ENCODE data around the gene ADAM12. TPM values are rescaled to one million over a fixed set of nuclear protein-coding genes. Genes with fewer than 3 reads are reported as not detected.
A peak's percentile ranks its signal among the peaks of the same experiment; 100 is the strongest.

The ADAM12 gene
- total RNA-seq, 3 donors from 2014 or later (not counting 1 experiment from before 2014, with no cell fraction given): 1.6 to 1.9 (median 1.8) TPM

- Histone ChIP-seq H3K9me3 (ENCODE audit: control insufficient read depth, insufficient read depth, low read length) (no peaks in the 10 kb centered on the region), H3K27ac (ENCODE audit: low read length) (no peak overlapping the region), H3K27me3 (ENCODE audit: control insufficient read depth, insufficient read depth, low read length) (peaks cover 2% of the 10 kb centered on the region), H3K4me3 (ENCODE audit: low read length) (no peak overlapping the region), H3K4me1 (ENCODE audit: control insufficient read depth, insufficient read depth, low read length) (no peaks in the 10 kb centered on the region), H3K36me3 (ENCODE audit: control insufficient read depth, insufficient read depth, low read length) (no peaks in the 10 kb centered on the region)
- peak; percentile 43 for TF ChIP-seq CTCF (IDR thresholded peaks at IDR 0.05)
- H3K4me1 Mint-ChIP-seq: no peaks in the 10 kb centered on the region
- no peaks in the 10 kb centered on the region for H3K36me3 Mint-ChIP-seq
- H3K9me3 Mint-ChIP-seq: no peaks in the 10 kb centered on the region
- DNase-seq (peak in 1 of 2 donors; percentile 15), ATAC-seq (peak in 2 of 3 donors; percentile 46 to 61)
- no peaks in the 10 kb centered on the region for H3K27me3 Mint-ChIP-seq (ENCODE audit: low read depth in 2 of 2)
- H3K4me3 Mint-ChIP-seq: no peak overlapping the region
- intact Hi-C loops (cut with micrococcal nuclease): loop anchor here (1.0 kb wide), 1 partner anchor 115 kb away; no protein-coding TSS in a partner anchor
- WGBS (ENCODE audit: insufficient coverage): 85% methylated on average over 6 of the region's 6 CpGs
- H3K27ac Mint-ChIP-seq: no peak overlapping the region
Measured at GRCh38 chr10:126097558-126098225, 290.6 kb downstream of the ADAM12 start.

- ATAC-seq: no peak
- H3K4me3 Mint-ChIP-seq: no peak overlapping the region
- TF ChIP-seq CTCF (IDR thresholded peaks at IDR 0.05): no peak
- Histone ChIP-seq H3K27ac (ENCODE audit: low read length) (no peak overlapping the region), H3K4me3 (ENCODE audit: low read length) (no peak overlapping the region), H3K4me1 (ENCODE audit: control insufficient read depth, insufficient read depth, low read length) (no peaks in the 10 kb centered on the region), H3K36me3 (ENCODE audit: control insufficient read depth, insufficient read depth, low read length) (no peaks in the 10 kb centered on the region), H3K9me3 (ENCODE audit: control insufficient read depth, insufficient read depth, low read length) (no peaks in the 10 kb centered on the region), H3K27me3 (ENCODE audit: control insufficient read depth, insufficient read depth, low read length) (no peaks in the 10 kb centered on the region)
- no peaks in the 10 kb centered on the region for H3K27me3 Mint-ChIP-seq (ENCODE audit: low read depth in 2 of 2)
- H3K4me1 Mint-ChIP-seq: no peaks in the 10 kb centered on the region
- no peak for DNase-seq
- H3K27ac Mint-ChIP-seq: no peak overlapping the region
- H3K36me3 Mint-ChIP-seq: no peaks in the 10 kb centered on the region
- WGBS (ENCODE audit: insufficient coverage): 85% methylated on average over 4 of the region's 5 CpGs
- intact Hi-C loops (cut with micrococcal nuclease): no loop called here
- H3K9me3 Mint-ChIP-seq: no peaks in the 10 kb centered on the region
Measured at GRCh38 chr10:126094537-126094936, 293.7 kb downstream of the ADAM12 start.

GRCh38 chr10:126092366-126093215 is 295.7 kb downstream of the ADAM12 start:
- H3K36me3 ChIP-seq (ENCODE audit: control insufficient read depth, insufficient read depth, low read length): no peaks in the 10 kb centered on the region
- ATAC-seq (no peak), DNase-seq (no peak)
- intact Hi-C loops (cut with micrococcal nuclease): no loop called here
- no peak for TF ChIP-seq CTCF (IDR thresholded peaks at IDR 0.05)
- no peak overlapping the region for H3K4me3 ChIP-seq (ENCODE audit: low read length)
- H3K4me1 ChIP-seq (ENCODE audit: control insufficient read depth, insufficient read depth, low read length): no peaks in the 10 kb centered on the region
- H3K27ac ChIP-seq (ENCODE audit: low read length): no peak overlapping the region
- no peaks in the 10 kb centered on the region for H3K27me3 ChIP-seq (ENCODE audit: control insufficient read depth, insufficient read depth, low read length)
- no peaks in the 10 kb centered on the region for H3K4me1 Mint-ChIP-seq
- H3K4me3 Mint-ChIP-seq: no peak overlapping the region
- no peaks in the 10 kb centered on the region for H3K9me3 Mint-ChIP-seq
- no peak overlapping the region for H3K27ac Mint-ChIP-seq
- H3K36me3 Mint-ChIP-seq: no peaks in the 10 kb centered on the region
- WGBS (ENCODE audit: insufficient coverage): 88% methylated on average over 7 of the region's 7 CpGs
- no peaks in the 10 kb centered on the region for H3K9me3 ChIP-seq (ENCODE audit: control insufficient read depth, insufficient read depth, low read length)
- H3K27me3 Mint-ChIP-seq (ENCODE audit: low read depth in 2 of 2): no peaks in the 10 kb centered on the region
